H9 (cell line): ENCODE results near the gene BCL2L1. TPM values are rescaled to one million over a fixed set of nuclear protein-coding genes. Genes with fewer than 3 reads are reported as not detected.

ENCODE experiments used
- DNase-seq: peaks from one replicate; pipeline ENCODE4 v3.0.0-alpha.2; 2017
- H2AFZ ChIP-seq: one replicate; pipeline ENCODE4 v1.6.1; 2013; ENCODE audit warnings: mild to moderate bottlenecking, low read length, control low read depth, moderate library complexity
- H2AK5ac ChIP-seq: 2 replicates; pipeline ENCODE4 v1.6.1; 2013; ENCODE audit warnings: low read length, control low read depth, mixed read lengths; ENCODE audit not compliant: insufficient read length
- H2BK120ac ChIP-seq: one replicate; pipeline ENCODE4 v1.6.1; 2013; ENCODE audit warnings: low read depth, mild to moderate bottlenecking, low read length, control low read depth, inconsistent platforms; ENCODE audit not compliant: poor library complexity, severe bottlenecking
- H2BK12ac ChIP-seq: 2 replicates; pipeline ENCODE4 v1.6.1; 2013; ENCODE audit warnings: low read length, control low read depth, mixed read lengths, low read depth; ENCODE audit not compliant: insufficient read length
- H2BK15ac ChIP-seq: 2 replicates; pipeline ENCODE4 v1.6.1; 2013; ENCODE audit warnings: low read depth, low read length, control low read depth
- H2BK20ac ChIP-seq: one replicate; pipeline ENCODE4 v1.6.1; 2013; ENCODE audit warnings: low read depth, mild to moderate bottlenecking, low read length, control low read depth, inconsistent platforms; ENCODE audit not compliant: poor library complexity, severe bottlenecking
- H2BK5ac ChIP-seq: 2 replicates; pipeline ENCODE4 v1.6.1; 2013; ENCODE audit warnings: low read length, control low read depth, mixed read lengths; ENCODE audit not compliant: insufficient read length
- H3K14ac ChIP-seq: 2 replicates; pipeline ENCODE4 v1.6.1; 2013; ENCODE audit warnings: low read length, control low read depth; ENCODE audit not compliant: insufficient read depth
- H3K18ac ChIP-seq: 2 replicates; pipeline ENCODE4 v1.6.1; 2013; ENCODE audit warnings: low read depth, mild to moderate bottlenecking, mixed read lengths, low read length, control low read depth; ENCODE audit not compliant: insufficient read length
- H3K23ac ChIP-seq: 2 replicates; pipeline ENCODE4 v1.6.1; 2013; ENCODE audit warnings: low read length, control low read depth, mixed read lengths, low read depth; ENCODE audit not compliant: insufficient read length
- H3K23me2 ChIP-seq: 2 replicates; pipeline ENCODE4 v1.6.1; 2013; ENCODE audit warnings: low read depth, mild to moderate bottlenecking, mixed read lengths, low read length, control low read depth; ENCODE audit not compliant: insufficient read length, poor library complexity, severe bottlenecking
- H3K27ac ChIP-seq: 2 replicates; pipeline ENCODE4 v1.5.1; 2013; ENCODE audit warnings: low read length, control low read depth, mixed read lengths, low read depth; ENCODE audit not compliant: insufficient read length
- H3K27me3 ChIP-seq: 2 replicates; pipeline ENCODE4 v1.6.1; 2013; ENCODE audit warnings: low read length, control low read depth, inconsistent platforms; ENCODE audit not compliant: insufficient read depth
- H3K4ac ChIP-seq: 2 replicates; pipeline ENCODE4 v1.6.1; 2013; ENCODE audit warnings: low read depth, mild to moderate bottlenecking, control low read depth, inconsistent platforms, low read length, moderate library complexity
- H3K4me1 ChIP-seq: 2 replicates; pipeline ENCODE4 v1.6.1; 2013; ENCODE audit warnings: low read length, control low read depth, inconsistent platforms; ENCODE audit not compliant: insufficient read depth
- H3K4me2 ChIP-seq: 2 replicates; pipeline ENCODE4 v1.6.1; 2013; ENCODE audit warnings: low read length, control low read depth, mixed read lengths; ENCODE audit not compliant: insufficient read length, insufficient read depth
- H3K56ac ChIP-seq: 2 replicates; pipeline ENCODE4 v1.6.1; 2013; ENCODE audit warnings: low read depth, mild to moderate bottlenecking, mixed read lengths, low read length, control low read depth; ENCODE audit not compliant: insufficient read length
- H3K79me1 ChIP-seq: 2 replicates; pipeline ENCODE4 v1.6.1; 2013; ENCODE audit warnings: low read depth, mild to moderate bottlenecking, moderate library complexity, low read length, control low read depth, inconsistent platforms; ENCODE audit not compliant: insufficient read depth, poor library complexity, severe bottlenecking
- H3K79me2 ChIP-seq: 2 replicates; pipeline ENCODE4 v1.6.1; 2013; ENCODE audit warnings: low read length, control low read depth, inconsistent platforms; ENCODE audit not compliant: insufficient read depth
- H3K9ac ChIP-seq: 2 replicates; pipeline ENCODE4 v1.6.1; 2013; ENCODE audit warnings: low read length, control low read depth, mixed read lengths; ENCODE audit not compliant: insufficient read length; ENCODE audit errors: extremely low read depth
- H3K9me3 ChIP-seq: one replicate; pipeline ENCODE4 v1.6.1; 2013; ENCODE audit warnings: low read depth, low read length, inconsistent platforms; ENCODE audit not compliant: control insufficient read depth
- H3T11ph ChIP-seq: one replicate; pipeline ENCODE4 v1.6.1; 2013; ENCODE audit warnings: mild to moderate bottlenecking, low read length, control low read depth, inconsistent platforms
- H4K20me1 ChIP-seq: one replicate; pipeline ENCODE4 v1.6.1; 2013; ENCODE audit not compliant: control insufficient read depth, insufficient read length, insufficient read depth
- H4K5ac ChIP-seq: 2 replicates; pipeline ENCODE4 v1.6.1; 2013; ENCODE audit warnings: low read depth, mild to moderate bottlenecking, mixed read lengths, low read length, control low read depth; ENCODE audit not compliant: insufficient read length
- H4K8ac ChIP-seq: replicated peaks from 2 replicates; pipeline ENCODE4 v1.6.1; 2013; ENCODE audit warnings: low read length, control low read depth, mixed read lengths, low read depth; ENCODE audit not compliant: insufficient read length
- H4K91ac ChIP-seq: 2 replicates; pipeline ENCODE4 v1.6.1; 2013; ENCODE audit warnings: low read depth, mild to moderate bottlenecking, moderate library complexity, mixed read lengths, low read length, control low read depth; ENCODE audit not compliant: insufficient read length
- H3K27ac Mint-ChIP-seq, 3 experiments: 2 replicates in 2 of 3; 3 replicates in 1 of 3; pipeline ENCODE4 v1.8.0; 2020 to 2021; ENCODE audit warnings: mixed read lengths in 3 of 3, mild to moderate bottlenecking in 1 of 3, moderate library complexity in 1 of 3
- H3K27me3 Mint-ChIP-seq: 2 replicates; pipeline ENCODE4 v1.8.0; 2021; ENCODE audit warnings: low read depth, mild to moderate bottlenecking, moderate library complexity, mixed read lengths
- H3K36me3 Mint-ChIP-seq, 3 experiments: 2 replicates in 2 of 3; 3 replicates in 1 of 3; pipeline ENCODE4 v1.8.0; 2020 to 2021; ENCODE audit warnings: low read depth in 3 of 3, mixed read lengths in 3 of 3; ENCODE audit not compliant: insufficient read depth in 1 of 3
- H3K4me1 Mint-ChIP-seq, 2 experiments: 2 replicates each; pipeline ENCODE4 v1.8.0; 2020; ENCODE audit warnings: mixed read lengths in 2 of 2
- H3K4me3 Mint-ChIP-seq, 2 experiments: 2 replicates in 1 of 2; 3 replicates in 1 of 2; pipeline ENCODE4 v1.8.0; 2020 to 2021; ENCODE audit warnings: mild to moderate bottlenecking in 2 of 2, mixed read lengths in 2 of 2, moderate library complexity in 1 of 2
- H3K9me3 Mint-ChIP-seq, 2 experiments: 2 replicates in 1 of 2; 3 replicates in 1 of 2; pipeline ENCODE4 v1.8.0; 2020; ENCODE audit warnings: mild to moderate bottlenecking in 2 of 2, mixed read lengths in 2 of 2, moderate library complexity in 1 of 2
- WGBS: extraction: QIAGEN DNeasy Blood & Tissue Kit; methylation state at CpG from one replicate; pipeline ENCODE4 v1.1.7; 2013; ENCODE audit warnings: missing lambda C conversion rate, low lambda C conversion rate, mixed read lengths; ENCODE audit not compliant: insufficient read length; ENCODE audit errors: extremely low coverage; 5-methylcytosine and 5-hydroxymethylcytosine counted together
- total RNA-seq: library from RNA; stranded (reverse); gene quantifications from 2 replicates; pipeline ENCODE4 v1.2.1, GENCODE V29; 2021
- TF ChIP-seq, protein P1 (sequence below): fragments of 200-600 bp; sonication (generic); conservative IDR thresholded peaks from 3 replicates; pipeline ENCODE4 v1.8.0; 2021; ENCODE audit warnings: antibody characterized with exemption, mild to moderate bottlenecking

The BCL2L1 gene
- total RNA-seq, 1 experiment from 2014 or later = 105 TPM

DNA sequence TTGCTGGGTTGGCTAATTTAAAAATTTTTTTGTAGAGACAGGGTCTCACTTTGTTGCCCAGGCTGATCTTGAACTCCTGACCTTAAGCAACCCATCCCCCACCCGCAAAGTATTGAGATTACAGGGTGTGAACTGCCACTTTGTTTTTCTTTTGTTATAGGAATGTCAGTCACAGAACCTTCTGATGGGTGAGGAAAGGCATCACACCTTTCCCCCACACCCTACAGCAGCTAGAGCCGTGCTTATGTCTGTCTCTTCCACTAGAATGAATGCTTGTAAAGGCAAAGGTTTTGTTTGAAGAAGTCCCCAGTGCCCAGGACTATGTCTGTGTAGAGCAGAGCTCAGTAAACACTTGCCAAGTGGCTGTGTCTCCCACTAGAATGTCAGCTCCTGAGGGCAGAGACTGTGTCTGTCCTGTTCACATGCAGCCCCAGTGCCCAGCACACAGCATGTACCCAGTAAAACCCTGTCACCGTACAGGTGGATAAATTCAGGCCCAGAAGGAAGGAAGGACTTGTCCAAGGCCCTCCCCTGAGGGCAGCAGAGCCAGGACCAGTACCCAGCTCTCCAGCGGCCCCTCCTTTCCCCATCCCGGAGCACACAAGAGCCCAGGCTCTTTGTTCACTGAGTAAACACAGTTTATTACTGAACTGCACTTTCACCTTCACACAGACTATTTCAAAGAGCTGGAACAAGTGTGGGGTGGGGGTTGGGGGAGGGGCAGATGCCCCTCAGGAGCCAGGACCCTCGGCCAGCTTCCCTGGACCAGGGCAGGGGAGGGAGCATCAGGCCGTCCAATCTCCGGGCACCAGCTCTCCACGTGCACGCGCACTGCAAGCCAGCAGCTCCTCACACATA, 58.6 kb downstream of the BCL2L1 start:
- H3K9me3 ChIP-seq = no peaks in the 10 kb centered on the region
- H3K23ac ChIP-seq = no peak overlapping the region
- no peaks in the 10 kb centered on the region for H3K79me2 ChIP-seq
- H4K5ac ChIP-seq = no peak overlapping the region
- Mint-ChIP-seq H3K36me3 (peaks cover 3 to 35% (median 19%) of the 10 kb centered on the region in 3 experiments; a peak in 6 of 7 replicates), H3K9me3 (no peaks in the 10 kb centered on the region), H3K27ac (peak overlapping the region; percentile 10 to 62 (median 36); a peak in 3 of 7 replicates), H3K4me1 (peaks cover 41 to 47% of the 10 kb centered on the region in 2 experiments), H3K4me3 (no peak overlapping the region), H3K27me3 (no peaks in the 10 kb centered on the region)
- no peak overlapping the region for H2BK120ac ChIP-seq
- no peak overlapping the region for H2BK5ac ChIP-seq
- no peaks in the 10 kb centered on the region for H3K27me3 ChIP-seq
- no peak overlapping the region for H3K14ac ChIP-seq
- WGBS = no CpG with 5 or more reads among the region's 11 CpGs
- H4K91ac ChIP-seq = no peak overlapping the region
- no peak overlapping the region for H3K4ac ChIP-seq
- peaks cover 5% of the 10 kb centered on the region for H3K23me2 ChIP-seq
- H3K79me1 ChIP-seq = no peaks in the 10 kb centered on the region
- H3T11ph ChIP-seq = no peak overlapping the region
- H2BK20ac ChIP-seq = no peak overlapping the region
- no peak overlapping the region for H2BK15ac ChIP-seq
- no peak overlapping the region for H3K9ac ChIP-seq
- H3K4me2 ChIP-seq = no peak overlapping the region
- no peak overlapping the region for H2AFZ ChIP-seq
- TF ChIP-seq, protein P1, sequence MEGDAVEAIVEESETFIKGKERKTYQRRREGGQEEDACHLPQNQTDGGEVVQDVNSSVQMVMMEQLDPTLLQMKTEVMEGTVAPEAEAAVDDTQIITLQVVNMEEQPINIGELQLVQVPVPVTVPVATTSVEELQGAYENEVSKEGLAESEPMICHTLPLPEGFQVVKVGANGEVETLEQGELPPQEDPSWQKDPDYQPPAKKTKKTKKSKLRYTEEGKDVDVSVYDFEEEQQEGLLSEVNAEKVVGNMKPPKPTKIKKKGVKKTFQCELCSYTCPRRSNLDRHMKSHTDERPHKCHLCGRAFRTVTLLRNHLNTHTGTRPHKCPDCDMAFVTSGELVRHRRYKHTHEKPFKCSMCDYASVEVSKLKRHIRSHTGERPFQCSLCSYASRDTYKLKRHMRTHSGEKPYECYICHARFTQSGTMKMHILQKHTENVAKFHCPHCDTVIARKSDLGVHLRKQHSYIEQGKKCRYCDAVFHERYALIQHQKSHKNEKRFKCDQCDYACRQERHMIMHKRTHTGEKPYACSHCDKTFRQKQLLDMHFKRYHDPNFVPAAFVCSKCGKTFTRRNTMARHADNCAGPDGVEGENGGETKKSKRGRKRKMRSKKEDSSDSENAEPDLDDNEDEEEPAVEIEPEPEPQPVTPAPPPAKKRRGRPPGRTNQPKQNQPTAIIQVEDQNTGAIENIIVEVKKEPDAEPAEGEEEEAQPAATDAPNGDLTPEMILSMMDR = no peak
- no peak overlapping the region for H3K18ac ChIP-seq
- H3K56ac ChIP-seq = no peak overlapping the region
- H2AK5ac ChIP-seq = no peak overlapping the region
- H4K20me1 ChIP-seq = no peaks in the 10 kb centered on the region
- H4K8ac ChIP-seq = no peak overlapping the region
- H3K4me1 ChIP-seq = no peaks in the 10 kb centered on the region
- no peak for DNase-seq
- no peak overlapping the region for H3K27ac ChIP-seq
- no peak overlapping the region for H2BK12ac ChIP-seq
